NCI-H510A treated with DMSO at 0.1 percent for 48 hours (cell line): ENCODE results near the gene GABRP.
"Not testable (repeated sequence)": the region's sequence is repeated elsewhere in the genome, so short reads cannot be mapped to it uniquely, and the experiment has no call there.

Experiments used
- DNase-seq: peaks from one replicate; lab custom pipeline; 2025; lab: John Stamatoyannopoulos, UW

Gene GABRP

DNA sequence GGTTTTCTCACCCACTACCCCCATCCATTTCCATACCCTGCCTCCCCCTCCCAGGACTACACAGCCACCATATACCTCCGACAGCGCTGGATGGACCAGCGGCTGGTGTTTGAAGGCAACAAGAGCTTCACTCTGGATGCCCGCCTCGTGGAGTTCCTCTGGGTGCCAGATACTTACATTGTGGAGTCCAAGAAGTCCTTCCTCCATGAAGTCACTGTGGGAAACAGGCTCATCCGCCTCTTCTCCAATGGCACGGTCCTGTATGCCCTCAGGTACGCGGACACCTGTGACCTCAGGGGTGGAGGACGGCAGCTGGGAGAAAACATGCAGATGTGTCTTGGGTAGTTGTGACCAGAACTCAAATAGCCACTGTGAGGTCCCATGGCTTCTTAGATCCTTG lies 11.6 kb downstream of the GABRP start:
- DNase-seq = no peak

DNA sequence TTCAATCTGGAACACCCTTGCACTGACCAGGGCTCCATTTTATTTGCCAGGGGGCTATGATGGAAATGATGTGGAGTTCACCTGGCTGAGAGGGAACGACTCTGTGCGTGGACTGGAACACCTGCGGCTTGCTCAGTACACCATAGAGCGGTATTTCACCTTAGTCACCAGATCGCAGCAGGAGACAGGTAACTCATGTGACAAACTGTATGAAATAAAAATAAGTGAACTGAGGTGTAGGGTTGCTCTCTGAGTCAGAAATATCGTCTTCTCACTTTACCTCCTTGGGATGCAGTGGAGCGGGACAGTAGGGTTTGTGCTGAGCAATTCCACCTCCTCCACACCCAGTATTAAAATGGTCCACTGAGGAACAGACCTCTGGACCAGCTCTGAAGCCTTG lies 22.1 kb downstream of the GABRP start:
- DNase-seq = no peak

GRCh38 chr5:170809551-170809950 lies 26.0 kb downstream of the GABRP start:
- DNase-seq = peak; percentile 21

DNA sequence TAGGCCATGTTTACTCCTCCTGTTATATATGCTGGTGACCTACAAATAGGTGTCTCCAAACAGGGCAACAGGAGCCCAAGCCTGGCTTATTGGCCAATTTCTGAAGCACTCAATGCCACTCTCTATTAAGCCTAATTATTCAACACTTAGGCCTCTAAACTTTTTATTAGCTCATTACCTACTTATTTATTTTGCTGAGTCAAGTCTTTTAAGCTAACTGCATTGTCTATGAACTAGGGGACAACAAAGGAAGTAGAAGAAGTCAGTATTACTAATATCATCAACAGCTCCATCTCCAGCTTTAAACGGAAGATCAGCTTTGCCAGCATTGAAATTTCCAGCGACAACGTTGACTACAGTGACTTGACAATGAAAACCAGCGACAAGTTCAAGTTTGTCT lies 28.2 kb downstream of the GABRP start:
- DNase-seq = no peak

DNA sequence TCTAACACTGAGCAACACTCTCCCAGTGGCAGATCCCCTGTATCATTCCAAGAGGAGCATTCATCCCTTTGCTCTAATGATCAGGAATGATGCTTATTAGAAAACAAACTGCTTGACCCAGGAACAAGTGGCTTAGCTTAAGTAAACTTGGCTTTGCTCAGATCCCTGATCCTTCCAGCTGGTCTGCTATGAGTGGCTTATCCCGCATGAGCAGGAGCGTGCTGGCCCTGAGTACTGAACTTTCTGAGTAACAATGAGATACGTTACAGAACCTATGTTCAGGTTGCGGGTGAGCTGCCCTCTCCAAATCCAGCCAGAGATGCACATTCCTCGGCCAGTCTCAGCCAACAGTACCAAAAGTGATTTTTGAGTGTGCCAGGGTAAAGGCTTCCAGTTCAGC lies 29.7 kb downstream of the GABRP start:
- no peak for DNase-seq

DNA sequence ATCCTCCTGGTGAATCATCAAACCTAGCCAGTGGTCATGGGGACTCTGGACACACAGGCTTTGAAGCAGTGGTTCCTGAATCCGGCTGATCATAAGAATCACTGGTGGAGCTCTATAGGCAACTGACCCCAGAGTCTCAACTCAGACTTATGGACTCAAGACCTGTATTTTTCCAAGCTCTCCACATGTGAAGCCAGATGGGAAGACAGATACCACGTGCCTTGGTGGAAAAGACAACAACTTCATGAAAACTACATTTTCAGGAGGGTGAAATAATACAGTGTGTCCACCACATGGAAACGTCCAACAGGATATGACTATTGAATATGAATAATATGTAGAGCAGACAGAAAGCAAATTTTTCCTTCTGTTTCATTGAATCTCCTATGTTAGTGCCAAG lies 33.7 kb downstream of the GABRP start:
- no peak for DNase-seq

DNA sequence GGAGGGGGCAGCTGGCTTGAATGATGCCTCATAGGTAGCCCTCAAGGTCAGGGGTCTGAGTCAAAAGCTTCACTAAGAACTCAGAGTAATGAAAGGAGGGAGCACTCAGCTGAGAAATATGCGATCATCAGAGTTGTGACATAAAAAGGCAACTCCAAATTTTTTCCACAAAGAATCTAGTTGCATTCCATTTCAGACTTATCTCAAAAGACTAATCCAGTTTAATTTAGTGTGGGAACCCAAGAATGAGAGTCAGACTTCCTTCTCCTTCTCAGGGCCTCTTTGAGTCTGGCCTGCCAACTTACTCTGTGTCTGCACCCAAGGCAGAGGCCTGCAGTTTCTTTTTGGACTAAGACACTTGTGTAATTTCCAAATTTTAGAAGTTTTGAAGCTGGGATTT lies 34.7 kb downstream of the GABRP start:
- DNase-seq = no peak

- no peak for DNase-seq
Measured at GRCh38 chr5:170819824-170820223, 36.3 kb downstream of the GABRP start.

GRCh38 chr5:170821257-170821800 lies 37.8 kb downstream of the GABRP start:
- no peak for DNase-seq

DNA sequence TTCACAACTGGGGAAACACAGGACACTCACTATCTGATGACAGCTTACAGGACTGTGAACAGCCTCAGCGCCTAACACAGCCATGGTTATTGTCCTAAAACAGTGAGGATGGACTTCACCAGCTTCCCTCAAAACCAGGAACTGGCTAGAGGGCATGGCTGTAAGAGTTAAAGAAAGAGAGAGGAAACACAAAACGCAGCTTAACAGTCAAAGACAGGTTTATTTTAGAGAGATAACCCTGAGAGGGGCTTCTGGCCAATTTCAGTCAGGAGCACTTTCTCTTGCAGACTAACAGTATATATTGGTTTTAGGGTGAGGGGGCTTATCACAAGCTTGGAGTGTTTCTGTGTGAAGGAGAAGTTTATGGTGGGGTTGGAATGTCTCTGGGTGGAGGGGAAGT lies 42.6 kb downstream of the GABRP start:
- DNase-seq = no peak

- no peak for DNase-seq
Measured at GRCh38 chr5:170832241-170832640, 48.7 kb downstream of the GABRP start.

GRCh38 chr5:170833981-170834380 lies 50.5 kb downstream of the GABRP start:
- not testable (repeated sequence) for DNase-seq

GRCh38 chr5:170836226-170836625 lies 52.7 kb downstream of the GABRP start:
- no peak for DNase-seq

GRCh38 chr5:170843870-170844269 lies 60.3 kb downstream of the GABRP start:
- no peak for DNase-seq

DNA sequence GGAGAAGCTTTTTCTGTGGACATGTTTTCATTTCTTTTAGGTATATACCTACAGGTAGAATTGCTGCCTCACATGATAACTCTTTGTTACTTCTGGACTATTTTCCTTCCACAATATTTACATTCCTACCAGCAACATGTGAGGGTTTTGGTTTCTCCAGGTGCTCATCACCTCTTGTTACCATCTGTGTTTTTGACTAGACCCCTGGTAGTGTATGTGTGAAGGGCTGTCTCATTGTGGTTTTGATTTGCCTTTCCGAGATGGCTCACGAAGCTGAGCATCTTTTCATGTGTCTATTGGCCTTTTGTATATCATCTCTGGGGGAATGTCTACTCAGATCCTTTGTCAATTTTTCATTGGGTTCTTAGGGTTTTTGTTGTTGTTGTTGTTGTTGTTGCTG lies 61.1 kb downstream of the GABRP start:
- no peak for DNase-seq

GRCh38 chr5:170846416-170846815 lies 62.9 kb downstream of the GABRP start:
- DNase-seq = no peak

GRCh38 chr5:170846846-170847245 lies 63.3 kb downstream of the GABRP start:
- DNase-seq = no peak

GRCh38 chr5:170848033-170848432 lies 64.5 kb downstream of the GABRP start:
- no peak for DNase-seq

- DNase-seq = no peak
Measured at GRCh38 chr5:170849374-170849773, 65.8 kb downstream of the GABRP start.

DNA sequence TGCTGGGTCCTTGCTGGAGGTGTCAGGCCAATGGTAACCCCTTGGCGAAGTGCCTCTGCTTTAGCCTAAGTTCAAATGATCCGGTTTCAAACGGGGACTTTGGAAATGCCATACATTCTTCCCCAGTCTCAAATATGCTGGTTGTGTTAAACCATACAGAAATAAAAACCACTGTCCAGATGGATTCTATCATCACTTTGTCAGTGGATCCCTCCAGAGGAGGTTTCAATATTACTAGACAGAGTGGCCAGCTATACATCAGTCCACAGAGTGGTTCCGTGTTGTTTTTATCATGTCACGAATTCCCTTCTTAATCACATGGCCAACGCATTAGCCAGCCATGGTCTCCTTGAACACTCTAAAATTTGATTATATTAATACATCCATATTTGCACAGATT lies 71.0 kb downstream of the GABRP start:
- DNase-seq = no peak

DNA sequence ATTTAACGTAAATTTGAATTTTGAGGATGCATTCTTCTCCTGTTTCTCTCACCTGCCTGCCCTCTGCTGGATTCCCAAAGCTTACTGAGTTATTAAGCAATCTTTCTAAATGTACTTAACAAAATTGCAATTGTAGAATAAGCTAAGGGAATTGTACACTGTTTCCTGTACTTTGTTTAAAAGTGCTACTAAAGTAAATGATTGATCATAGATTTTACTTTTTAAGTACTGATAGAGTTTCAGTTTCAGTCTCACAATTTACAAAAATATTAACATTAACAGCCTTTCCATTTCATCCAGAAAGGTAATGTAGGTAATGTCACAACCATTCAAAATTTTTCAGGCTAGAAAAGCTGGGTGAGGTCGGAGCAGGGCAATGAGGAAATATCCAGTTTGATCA lies 73.5 kb downstream of the GABRP start:
- no peak for DNase-seq

DNA sequence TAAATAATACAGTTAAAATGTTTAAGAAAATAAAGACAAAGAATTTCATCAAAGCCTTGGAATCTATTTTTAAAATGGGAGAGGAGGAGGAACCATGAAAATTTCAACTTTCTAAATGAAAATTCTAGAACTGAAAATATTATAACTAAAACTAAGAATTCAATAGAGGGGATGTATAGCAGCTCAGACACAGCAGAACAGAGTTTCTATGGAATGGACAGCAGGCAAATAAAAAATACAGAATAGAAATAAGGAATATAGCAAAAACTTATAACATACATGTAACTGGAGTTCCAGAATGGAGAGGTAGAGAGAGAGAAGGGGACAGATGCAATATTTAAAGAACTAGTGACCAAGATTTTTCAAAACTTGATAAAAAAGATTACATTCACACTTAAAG lies 76.9 kb downstream of the GABRP start:
- no peak for DNase-seq

DNA sequence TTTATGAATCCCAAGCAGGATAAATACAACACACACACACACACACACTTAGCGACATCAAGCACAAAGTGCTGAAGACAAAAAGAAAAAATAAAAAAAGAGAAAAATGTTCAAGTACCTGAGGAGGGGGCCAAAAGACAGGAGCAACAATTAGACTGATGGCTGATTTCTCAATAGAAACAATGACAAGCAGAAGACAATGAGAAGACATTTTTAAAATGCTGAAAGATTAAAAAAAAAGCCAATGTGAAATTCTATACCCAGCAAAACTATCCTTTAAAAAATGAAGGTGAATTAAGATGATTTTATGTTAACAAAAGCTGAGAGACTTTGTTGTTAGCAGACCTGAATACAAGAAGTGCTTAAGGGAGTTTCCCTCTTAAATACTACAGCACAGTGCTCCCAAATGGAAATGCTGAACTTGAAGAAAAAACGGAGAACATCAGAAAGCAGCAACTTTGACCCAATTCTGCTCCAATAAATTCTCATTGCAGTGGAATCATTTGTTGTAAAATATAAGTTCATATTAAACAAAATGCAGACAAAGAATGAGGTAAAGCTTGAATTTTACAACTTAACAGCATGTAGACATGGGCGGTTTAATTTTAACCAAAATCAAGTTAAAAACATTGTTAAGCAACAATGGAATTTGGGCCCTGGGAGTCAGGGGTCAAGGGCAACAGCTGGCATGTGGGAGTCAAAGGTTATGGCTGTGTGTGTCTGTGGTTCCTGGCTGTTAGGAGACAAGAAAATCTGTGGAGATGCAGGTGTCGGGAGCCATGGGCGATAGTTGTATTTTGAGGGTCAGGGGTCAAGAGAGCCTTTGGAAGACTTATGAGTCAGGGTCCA lies 77.5 kb downstream of the GABRP start:
- DNase-seq = no peak

DNA sequence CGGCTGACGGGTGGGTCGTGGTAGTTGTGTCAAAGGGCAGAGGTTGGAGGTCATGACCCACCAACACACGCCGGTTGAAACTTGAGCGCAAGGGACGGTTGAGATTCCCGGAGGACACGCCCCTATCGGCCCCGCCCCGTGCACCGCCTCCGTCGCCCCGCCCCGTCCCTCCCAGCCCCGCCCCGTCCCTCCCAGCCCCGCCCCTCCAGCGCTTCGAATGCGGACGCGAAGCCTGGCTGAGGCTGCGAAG lies 78.1 kb downstream of the GABRP start:
- no peak for DNase-seq
